ENCODE data around the gene CCHCR1.

DNA sequence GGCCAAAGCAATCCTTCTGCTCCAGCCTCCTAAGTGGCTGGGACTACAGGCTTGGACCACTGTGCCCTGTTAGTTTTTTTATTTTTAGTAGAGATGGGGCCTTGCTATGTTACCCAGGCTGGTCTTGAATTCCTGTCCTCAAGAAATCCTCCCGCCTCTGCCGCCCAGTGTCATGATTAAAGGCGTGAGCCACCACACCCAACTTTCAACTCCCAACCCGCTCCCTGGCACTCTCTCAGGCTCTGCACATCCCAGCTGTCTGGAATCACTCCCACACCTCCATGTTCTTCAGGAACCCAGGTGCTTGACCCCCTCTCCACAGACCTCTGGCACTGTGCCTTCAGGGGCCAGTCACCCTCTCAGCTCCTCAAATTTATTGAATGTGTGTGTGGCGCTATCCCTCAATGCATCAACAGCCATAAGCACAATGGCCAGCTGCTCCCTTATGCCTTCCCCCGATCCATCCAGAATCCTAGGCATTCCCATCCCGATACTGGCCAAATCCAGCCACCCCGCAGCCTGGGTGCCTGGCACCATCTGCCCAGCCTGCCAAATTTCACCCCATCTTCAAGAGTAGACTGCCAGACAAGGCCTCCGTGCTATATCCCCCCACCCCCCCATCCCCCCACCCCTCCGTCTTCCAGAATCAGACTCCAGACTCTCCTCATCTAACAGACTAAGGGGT lies 13.5 kb upstream of the CCHCR1 start:
- TF ChIP-seq POLR2A (IDR thresholded peaks at IDR 0.05; ENCODE audit: low read depth, low read length) (no peak), TAF1 (IDR thresholded peaks at IDR 0.05; ENCODE audit: borderline replicate concordance, low read depth, low read length) (no peak), POLR2AphosphoS5 (IDR thresholded peaks at IDR 0.05; ENCODE audit: low read depth, low read length) (no peak)
